ENCODE results near the gene PIGO.

PIGO gene

DNA sequence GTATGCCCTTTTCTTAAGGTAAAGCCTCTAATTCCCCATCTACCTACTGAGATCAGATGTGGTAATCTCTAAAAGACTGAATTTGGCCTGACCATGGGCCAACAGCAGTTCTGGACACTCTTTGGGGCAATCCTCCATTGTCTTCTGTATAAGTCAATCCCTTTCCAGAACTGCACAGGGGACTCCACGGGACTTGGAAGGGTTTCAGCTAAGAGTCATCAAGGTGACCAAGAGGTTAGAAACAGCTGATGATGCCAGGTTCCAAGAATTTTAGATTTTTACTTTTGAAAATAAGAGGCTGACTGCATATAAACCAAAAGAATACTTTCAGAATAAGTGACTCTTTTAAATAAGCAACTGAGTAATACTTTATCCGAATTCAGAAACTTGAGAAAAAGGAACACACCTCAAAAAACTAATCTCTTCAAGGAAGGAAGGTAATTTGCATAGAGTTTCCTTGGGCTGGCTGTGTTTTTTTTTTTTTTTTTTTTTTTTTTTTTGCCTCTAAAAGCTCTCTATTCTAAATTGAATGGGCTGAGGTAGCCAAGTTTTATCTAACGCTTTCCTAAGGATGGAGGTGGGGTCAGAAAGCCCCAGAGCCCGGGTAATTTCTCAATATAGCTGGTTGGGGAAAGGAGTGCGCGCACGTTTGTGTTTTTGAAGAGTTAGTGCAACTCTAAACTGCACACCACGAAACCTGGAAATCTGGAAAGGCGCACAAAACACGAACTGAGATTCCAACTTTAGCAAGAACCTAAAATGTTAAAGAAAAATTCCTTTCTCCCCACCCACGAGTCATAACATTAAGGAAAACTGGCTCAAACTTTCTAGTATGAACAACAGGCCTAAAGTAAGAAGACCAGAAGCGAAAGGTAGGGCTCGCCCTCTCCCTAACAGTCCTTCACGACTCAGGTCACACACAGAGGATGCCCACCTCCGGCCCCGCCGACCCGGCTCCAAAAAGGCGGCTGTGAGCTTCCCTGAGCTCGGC is 25.3 kb downstream of the PIGO start:
- no peak for DNase-seq

DNA sequence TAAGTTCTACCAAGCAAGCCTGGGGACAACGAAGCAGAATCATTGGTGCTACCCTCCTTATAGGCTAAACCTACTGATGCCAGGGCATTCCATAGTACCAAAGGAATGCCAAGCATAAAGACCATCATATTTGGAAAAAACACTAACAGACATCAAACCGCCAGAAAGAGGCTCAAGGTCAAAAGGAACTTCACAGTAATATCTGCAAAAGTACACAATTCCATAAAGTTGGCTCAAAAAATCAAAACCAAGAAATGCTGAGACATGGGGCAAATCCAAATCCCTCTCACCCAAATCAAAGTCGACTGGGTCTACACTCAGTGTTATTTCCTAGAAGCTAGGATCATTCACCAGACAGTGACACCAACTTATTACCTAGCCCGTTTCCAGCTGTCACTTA is 27.4 kb downstream of the PIGO start:
- no peak for DNase-seq

DNA sequence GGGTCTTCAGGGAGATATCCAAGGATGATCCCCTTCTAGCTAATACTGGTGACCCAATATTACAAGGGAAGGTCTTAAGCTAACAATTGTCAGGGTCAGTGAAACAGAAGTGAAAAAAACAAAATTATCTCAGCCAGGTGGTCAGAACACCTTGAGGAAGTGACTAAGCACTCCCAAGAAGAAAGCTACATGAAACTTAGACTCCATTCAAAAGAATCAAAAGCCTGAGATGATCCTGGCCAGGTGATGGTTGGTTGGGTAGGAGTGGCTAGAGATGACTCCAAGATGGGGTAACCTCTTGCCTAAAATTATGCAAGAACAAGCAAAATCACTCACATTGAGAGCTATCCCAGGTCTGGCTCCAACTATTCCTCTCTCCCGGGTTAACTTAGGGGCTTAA is 29.3 kb downstream of the PIGO start:
- no peak for DNase-seq

DNA sequence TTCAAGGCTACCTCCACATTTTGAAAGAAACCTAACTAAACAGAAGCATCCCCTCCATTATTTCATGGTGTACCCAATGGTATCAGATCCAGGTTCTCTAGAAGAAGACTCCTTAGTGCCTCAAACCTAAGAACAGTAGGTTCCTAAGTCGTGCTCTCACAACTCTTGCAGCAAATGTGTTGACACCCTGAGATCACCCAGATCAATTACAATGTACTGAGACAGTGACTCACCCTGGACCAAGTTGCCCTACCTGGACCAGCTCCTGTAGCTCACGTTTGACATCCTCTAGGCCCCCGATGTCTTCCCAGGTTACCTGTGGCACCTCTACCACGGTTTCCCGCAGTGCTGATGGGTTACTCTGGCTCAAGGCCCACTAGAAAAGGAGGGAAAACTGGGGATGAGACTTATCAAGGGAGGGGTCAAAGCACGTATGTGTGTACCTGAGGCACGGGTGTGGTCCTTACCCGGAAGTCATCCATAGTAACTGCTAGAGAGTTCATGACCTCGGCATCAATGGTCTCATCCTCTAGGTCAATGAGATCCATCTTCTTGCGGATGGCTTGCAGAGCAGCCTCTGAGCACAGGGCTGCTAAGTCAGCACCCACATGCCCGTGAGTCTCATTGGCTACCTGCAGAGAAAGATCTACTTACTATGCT is 35.7 kb downstream of the PIGO start:
- no peak for DNase-seq

DNA sequence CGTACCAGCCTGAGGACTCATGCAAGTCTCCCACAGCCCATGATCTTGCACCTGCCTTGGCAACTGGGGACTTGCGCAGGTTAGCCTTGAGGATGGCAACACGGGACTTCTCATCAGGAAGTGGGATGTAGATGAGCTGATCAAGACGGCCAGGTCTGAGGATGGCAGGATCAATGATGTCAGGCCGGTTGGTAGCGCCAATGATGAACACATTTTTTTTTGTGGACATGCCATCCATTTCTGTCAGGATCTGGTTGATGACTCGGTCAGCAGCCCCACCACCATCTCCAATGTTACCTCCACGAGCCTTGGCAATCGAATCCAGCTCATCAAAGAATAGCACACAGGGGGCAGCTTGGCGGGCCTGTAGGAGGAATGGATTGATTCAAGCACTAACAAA is 37.0 kb downstream of the PIGO start:
- no peak for DNase-seq

DNA sequence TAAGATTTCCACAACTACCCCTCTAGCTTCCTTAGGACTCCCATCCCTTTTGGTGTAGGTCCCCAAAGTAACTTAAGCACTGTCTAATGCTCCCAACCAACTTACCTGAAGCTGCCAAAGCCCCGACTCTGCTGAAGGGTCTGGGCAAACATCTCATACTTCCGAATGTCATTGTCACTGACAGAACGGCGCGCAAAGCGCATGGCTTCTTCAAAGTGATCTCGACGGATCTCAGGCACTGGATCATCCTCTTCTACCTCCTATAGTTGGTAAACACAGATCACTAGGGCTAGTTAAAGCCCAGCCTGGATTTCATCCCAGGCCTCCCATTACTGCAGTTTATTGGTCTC is 39.1 kb downstream of the PIGO start:
- DNase-seq, result no peak

DNA sequence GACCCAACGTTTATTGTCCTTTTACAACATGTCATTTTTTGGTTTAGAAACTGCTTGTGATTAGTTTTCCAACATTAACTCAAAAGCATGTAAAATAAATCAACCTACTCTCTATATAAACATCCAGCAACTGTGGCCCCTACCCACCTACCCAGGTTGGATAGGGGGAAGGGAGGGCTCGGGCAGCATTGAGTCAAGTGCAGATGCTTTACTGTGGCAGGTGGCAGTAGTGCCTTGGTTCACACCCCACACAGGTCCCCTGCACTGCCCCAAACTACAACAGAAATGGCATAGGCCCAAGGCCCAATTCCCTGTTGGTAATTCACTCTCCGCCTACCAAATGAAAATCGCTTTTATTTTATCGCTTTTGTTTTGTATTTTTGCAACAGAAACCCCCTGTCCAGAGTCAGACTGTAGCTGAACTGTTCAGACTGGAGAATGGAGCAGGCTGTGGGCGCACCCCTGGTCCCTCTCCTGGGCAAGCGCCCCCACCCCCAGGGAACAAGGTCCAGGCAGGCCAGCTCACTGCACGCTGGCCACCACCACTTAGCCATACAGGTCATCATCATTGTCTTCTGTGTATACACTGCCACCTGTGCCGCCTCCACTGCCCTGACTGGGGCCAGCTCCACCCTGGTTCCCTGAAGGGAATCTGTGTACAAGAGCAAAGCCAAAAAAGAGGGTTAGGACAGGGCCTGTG is 39.7 kb downstream of the PIGO start:
- DNase-seq, result no peak

DNA sequence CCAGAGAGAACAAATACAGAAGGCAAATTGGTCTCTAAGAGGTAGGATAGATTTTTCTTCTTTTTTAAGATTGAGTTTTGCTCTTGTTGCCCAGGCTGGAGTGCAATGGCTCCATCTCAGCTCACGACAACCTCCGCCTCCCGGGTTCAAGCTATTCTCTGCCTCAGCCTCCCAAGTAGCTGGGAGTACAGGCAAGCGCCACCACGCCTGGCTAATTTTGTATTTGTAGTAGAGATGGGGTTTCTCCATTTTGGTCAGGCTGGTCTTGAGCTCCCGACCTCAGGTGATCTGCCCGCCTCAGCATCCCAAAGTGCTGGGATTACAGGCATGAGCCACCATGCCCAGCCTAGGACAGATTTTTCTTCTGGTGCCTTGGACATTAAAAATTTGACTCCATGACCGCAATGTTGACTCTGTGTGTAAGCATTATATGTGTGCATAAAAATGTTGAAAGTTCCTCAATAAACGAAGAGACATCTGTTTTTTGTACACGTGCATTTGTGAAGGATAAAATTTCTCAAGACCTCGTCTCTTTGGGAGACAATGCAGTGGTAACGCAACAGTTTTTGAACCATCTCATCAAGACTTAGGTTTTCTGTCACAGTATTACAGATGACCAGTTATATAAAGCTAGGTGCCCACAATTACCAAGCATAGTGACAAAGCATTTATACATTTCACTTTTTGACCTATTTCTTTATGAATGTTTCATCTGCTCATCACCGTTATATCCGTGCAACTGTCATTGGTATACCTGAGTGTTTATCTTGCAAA is 41.3 kb downstream of the PIGO start:
- DNase-seq, result no peak

DNA sequence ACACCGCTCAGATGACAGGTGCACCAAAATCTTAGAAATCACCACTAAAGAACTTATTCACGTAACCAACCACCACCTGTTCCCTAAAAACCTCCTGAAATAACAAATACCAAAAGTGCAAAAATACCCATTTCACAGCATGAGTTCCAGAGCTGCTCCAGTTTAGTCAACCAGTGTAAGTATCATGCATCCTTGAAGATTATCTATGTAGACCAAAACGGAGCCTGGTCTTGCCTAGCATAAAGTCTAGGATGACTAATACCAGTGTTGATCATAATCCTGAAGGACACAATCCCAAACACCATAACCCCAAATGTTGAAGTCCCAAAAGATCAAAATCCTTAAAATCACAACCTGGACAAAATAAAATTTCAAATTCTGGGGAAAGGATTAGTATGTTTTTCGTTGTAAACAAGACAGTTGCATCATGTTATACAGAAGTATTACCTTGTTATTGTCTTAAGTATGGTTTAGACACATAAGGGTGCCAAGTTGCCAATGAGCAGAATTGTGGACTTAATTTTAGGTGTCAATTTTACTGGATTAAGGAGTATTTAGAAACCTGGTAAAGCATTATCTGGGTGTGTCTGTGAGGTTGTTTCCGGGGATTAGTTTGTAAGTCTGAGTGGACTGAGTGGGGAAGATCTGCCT is 42.1 kb downstream of the PIGO start:
- no peak for DNase-seq

DNA sequence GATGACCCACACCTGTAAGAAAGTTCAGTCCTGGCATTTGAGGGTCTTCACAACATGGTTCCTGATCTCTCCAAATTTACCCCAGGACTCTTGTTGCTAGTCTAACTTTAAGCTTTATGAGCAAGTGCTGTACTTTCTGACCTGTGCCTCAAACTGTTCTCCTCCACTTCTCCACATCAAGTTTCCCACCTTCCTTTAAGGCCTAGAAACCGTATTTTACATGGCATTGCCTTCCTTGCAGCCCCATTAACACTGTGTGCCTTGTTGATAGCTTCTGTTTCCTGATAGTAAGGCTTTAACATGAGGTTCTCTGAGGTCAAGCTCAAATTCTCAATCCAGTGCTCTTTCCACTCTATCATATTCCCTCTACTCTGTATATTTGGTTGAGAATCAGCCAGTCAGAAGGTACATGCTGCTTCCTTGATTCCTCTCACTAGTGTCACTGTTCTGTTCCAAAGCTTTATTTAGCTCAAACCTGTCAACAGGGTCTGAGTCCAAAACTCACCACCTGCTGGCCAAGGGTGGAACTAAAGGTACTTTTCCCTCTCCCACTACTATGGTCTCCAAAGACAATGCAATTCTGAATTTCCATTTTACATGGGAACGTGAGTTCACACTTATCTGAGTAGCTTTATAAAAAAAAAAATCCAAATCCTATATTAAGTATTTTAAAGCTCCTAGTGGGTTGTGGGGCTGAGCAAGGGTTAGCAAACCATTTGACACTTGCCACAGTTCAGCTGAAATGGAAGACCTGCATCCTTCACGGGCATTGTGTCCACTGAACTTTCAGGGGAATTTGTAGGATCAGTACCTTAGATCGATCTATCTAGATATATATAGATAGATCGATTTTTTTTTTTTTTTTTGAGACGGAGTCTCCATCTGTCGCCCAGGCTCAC is 45.1 kb downstream of the PIGO start:
- DNase-seq, result no peak

DNA sequence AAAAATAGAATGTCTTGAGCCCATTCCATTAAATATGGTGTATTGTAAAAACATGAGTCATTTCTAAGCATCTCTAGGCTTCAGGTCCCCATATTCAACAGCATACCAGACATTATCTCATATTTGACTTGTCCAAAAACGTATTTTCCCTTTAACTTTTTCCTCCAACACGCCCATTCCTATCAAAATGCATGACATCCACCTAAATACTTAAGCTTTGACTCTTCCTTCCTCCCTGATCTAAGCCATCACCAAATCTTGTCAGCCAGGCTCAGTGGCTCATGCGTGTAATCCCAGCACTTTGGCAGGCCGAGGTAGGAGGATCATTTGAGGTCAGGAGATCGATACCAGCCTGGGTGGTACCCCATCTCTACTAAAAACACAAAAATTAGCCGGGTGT is 47.9 kb downstream of the PIGO start:
- DNase-seq, result no peak

DNA sequence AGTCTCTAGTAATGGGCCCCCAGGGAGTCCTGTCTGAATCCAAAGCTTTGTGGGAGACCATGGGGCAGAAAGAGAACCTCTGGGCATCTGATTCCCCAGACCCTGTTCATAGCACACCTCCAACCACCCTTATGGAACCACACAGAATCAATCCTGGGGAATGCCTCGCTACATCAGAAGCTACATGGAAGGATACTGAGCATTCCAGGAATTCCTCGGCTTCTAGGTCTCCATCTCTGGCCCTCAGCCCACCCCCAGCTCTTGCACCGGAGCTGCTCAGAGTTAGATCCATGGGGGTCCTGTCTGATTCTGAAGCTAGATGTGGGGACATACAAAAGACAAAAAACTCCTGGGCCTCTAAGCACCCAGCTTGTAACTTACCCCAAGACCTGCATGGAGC is 52.3 kb downstream of the PIGO start:
- DNase-seq, result no peak

DNA sequence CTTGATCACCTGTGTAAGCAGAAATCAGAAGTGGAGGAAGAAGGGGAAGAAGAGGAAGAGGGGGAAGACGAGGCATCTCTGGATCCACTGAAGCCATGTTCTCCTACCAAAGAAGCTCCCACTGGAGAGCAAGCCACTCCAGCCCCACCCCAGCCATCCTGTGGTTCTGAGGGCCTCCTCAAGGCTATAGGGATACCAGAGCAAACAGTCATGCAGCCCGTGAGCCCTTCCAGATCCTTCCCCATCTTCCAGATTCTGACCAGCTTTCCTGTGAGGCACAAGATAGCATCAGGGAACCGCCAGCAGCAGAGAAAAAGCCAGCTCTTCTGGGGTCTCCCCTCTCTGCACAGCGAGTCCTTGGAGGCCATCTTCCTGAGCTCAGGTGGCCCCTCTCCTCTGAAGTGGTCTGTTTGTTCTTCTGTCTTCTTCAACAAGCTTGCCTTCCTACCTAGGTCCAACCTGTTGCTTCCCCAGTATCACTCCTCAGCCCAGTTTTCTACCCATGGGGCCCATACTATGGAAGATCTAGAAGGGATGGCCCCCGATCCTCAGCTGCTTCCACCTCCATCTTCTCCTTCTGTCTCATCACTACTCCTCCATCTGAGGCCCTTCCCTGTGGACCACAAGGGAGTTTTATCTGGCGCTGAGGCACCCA is 53.4 kb downstream of the PIGO start:
- DNase-seq, result no peak

DNA sequence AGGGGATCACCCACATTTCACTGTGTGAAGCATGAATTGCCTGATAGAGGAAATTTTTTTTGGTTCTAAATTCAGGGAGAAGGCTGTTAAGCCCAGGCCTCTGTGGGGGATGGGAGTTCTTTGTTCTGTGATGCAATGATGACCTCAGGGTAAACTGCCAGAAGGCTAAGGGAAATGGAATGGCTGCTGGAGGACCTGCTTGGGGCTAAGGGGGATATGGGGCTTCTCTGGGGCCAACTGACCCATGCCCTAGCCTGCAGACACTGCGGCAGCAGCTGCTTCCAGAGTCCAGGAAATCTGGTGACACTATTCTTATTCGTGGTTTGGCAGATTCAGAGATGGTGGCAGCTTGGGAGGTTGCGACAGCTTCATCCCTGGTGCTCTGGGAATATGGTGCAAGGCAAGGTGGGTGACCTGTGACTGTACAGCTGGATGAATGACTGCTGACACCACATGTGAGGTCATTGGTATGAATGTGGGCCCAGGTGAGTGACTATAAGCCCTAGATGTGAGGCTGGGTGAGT is 54.2 kb downstream of the PIGO start:
- no peak for DNase-seq
